ENCODE measurements around the gene CD82.
"Not testable (repeated sequence)": the region's sequence is repeated elsewhere in the genome, so short reads cannot be mapped to it uniquely, and the experiment has no call there.

The CD82 gene

DNA sequence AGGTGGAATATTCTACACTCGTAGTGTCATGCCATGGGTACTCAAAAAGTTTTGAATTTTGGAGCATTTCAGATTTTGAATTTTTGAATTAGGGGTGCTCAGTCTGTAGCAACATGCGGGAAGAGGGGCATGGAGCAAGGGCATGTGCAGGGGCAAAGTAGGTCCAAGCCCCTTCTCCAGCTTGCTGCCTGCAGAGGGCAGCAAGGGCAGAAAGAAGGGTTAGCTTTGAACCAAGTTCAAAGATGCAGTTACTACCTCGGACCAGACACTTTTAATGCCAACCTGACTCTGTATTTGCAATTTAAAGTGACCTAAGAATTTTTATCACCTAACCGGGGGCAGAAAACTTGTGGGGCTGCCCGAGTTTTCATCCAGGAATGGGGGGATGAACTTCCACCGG lies 68.2 kb downstream of the CD82 start:
- DNase-seq (ENCODE audit: low read depth): no peak

DNA sequence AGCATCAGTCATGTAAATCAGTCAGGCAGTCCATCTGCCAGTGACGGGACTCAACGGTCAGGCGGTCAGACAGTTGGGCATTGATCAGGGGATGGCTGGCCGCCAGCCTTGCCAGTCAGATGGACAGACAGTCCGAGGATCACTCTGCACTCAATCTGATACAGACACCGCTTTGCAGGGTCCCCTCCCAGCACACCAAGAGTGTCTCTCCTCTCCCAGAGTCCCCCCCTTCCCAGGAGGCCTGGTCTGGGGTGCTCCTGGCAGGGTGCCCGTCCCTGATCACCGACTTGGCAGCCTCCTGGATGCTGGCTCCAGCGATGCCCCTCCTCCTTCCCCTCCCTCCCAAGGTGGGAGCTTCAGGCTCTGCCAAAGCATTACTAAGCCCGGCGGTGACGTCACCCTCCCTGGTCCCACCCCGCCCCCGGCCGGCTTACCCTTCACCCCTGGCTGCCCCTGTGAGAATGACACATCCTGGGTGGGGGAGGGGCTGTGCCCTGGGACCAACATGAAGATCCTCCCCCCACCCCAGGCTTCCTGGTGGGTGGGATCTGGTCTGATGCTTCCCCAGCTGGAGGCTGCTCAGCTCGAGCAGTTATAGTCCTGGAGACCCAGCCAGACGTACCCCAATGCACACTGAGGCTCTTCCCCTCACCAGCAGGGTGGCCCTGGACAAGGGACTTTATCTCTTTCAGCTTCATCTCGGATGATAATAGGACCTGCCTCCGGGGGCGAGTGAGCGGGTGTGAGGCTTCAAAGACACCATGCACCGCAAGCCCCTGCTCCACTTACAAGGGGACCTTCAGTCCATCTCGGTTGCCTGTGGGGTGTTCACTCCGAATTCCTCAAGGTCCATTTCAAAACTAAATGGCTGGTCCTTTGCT lies 69.2 kb downstream of the CD82 start:
- no peak for DNase-seq (ENCODE audit: low read depth)

DNA sequence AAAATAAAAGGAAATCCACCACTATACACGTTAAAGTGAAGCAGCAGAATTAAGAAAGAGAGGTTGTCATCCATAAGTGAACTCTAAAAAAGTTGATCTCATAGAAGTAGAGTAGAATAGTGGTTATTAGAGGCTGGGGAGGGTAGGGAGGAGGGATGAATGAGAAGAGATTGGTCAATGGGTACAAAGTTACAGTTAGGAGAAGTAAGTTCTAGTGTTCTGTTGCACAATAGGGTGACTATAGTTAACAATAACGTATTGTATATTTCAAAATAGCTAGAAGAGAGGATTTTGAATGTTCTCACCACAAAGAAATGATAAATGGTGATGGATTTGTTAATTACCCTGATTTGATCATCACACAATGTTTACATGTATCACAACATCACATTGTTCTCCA lies 72.0 kb downstream of the CD82 start:
- DNase-seq (ENCODE audit: low read depth): no peak

DNA sequence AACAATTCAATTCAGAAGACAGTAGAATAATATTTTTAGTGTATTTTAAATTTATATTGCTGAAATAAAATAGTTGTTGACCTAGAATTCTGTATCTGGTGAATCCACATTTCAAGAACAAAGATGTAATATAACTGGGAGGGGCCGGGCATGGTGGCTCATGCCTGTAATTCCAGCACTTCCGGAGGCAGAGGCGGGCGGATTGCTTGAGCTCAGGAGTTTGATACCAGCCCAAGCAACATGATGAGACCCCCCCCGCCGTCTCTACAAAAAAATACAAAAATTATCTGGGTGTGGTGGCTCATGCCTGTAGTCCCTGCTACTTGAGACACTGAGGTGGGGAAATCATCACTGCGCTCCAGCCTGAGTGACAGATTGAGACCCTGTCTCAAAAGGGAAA lies 72.6 kb downstream of the CD82 start:
- DNase-seq (ENCODE audit: low read depth): no peak

DNA sequence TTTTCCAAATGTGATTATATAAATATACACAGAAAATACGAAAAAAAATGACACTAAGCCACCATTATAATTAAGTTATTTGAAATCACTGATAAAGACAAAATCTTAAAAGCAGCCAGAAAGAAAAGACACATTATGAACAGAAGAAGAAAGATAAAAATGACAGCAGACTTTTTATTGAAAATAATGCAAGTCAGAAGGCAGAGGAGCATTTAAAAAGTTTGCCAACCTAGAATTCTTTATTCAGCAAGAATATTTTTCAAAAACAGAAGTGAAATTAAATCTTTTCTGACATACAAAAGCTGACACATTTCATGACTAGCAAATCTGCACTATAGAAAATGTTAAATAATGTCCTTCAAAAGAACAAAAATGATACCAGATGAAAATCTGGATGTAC lies 77.8 kb downstream of the CD82 start:
- DNase-seq (ENCODE audit: low read depth): no peak

DNA sequence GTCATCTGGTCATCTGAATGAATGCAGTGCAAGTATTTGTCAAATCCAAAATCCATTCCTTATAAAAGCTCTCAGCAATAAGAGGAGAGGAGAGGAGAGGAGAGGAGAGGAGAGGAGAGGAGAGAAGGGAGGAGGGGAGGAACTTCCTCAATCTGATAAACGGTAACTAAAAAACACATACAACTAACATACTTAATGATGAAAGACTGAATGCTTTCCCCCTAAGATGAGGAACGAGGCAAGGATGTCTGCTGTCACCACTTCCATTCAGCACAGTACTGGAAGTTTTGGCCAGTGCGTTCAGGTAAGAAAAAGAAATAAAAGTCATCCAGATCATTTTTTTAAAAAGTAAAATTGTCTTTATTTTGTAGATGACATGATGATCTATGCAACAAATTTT lies 80.4 kb downstream of the CD82 start:
- no peak for DNase-seq (ENCODE audit: low read depth)

DNA sequence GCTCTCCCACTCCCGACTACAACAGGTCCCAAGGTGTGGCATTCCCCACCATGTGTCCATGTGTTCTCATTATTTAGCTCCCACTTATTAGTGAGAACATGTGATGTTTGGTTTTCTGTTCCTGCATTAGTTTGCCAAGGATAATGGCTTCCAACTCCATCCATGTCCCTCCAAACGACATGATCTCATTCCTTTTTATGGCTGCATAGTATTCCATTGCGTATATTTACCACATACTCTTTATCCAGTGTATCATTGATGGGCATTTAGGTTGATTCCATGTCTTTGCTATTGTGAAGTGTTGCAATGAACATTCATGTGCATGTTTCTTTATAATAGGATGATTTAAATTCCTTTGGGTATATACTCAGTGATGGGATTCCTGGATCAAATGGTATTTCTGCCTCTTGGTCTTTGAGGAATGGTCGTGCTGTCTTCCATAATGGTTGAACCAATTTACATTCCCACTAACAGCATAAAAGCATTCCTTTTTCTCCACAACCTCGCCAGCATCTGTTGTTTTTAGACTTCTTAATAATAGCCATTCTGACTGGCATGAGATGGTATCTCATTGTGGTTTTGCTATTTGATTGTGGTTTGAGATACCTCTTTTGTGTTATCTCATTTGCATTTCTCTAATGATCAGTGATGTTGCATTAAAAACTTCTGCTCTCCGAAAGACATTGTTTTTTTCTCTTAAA lies 81.9 kb downstream of the CD82 start:
- not testable (repeated sequence) for DNase-seq (ENCODE audit: low read depth)

DNA sequence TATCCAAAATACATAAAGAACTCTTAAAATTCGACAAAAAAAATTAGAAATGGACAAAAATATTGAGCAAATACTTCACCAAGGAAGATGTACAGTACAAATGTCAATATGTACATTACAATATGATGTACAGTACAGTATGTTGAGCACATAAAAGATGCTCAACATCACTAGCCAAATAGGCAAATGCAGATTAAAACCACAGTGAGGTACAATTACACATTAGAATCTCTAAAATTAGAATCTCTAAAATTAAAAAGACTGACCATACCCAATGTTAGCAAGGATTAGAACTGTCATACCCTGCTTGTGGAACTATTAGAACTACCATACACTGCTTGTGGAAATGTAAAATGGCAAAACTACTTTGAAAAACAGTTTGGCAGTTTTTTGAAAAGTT lies 82.6 kb downstream of the CD82 start:
- no peak for DNase-seq (ENCODE audit: low read depth)

DNA sequence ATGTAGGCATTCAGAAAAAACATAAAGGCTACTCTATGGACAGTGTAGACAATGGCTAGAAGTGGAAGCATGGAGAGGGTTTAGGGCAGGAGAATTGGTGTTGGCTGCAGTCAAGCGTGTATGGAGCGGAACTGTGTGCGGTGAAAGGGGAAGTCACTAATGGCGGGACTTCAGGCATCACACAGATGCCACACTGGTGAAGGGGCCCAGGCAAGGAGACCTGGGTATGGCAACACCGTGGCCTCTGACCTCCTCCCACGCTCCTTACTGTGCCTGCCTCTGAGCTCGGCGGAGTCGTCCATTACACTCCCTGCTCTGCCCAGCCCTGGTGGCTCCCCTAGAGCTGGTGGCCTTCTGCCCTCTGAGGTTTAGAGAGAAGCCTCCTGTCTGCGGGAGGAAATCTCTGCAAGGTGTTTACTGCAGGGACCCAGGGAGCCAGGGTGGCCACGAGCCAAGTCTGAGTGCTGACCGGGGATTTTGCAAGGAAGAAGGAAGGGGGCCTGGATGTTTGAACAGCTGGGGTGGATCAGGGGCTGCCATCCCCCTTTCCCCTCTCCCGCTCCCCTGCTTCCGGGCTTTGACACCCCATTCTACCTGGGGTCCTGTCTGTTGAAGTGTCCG lies 86.2 kb downstream of the CD82 start:
- DNase-seq (ENCODE audit: low read depth): no peak

DNA sequence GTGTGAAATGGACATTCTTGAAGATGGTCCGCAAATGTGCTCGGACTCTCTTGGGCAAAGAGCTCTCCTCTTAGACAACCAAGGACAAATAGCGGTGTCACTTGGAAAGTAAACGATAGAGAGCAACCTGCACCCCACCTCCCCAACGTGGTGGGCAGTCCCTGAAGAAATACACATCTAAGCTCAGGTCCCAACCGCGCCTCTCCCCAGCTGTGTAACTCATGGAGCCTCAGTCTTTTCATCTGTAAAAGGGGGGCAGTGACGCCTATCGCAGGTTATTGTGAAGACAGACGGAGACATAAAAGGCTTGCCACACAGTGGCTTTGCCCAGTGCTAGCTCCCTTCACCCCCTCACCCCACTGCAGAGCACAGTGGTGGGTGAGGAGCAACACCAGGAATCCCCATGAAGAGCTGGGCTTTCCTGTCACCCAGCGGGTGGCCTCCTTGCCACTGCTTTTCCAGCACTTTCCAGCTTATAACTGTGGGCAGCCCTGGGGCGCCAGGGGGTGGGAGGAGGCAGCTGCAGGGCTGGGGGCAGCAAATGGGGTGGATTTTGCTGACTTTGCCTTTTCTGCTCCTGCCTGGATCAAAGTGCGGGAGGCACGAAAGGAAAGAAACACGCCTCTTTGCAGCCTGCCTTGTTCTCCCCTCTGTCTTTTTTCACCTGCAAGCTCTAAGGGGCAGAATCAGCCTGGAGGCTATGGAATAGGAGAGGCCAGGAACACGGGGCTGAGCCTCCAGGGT lies 87.6 kb downstream of the CD82 start:
- DNase-seq (ENCODE audit: low read depth): no peak

DNA sequence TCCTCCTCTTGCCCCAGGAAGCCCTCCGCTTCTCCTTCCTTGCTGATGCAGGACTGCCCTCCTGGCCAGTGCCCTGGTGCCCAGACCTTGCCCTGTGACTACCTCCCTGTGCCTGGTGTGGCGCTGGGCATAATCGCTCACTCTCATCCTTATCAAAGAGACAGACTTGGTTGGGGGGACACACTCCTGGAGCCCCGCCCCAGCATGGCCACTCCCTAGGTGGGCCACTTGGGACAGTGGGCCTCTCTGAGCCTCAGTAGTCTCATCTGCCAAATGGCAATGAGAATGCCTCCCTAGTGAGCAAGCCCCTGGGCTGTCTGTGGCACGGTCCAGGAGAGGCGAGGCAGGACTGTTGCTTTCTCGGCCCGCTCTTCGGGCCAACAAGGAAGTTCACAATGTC lies 88.6 kb downstream of the CD82 start:
- no peak for DNase-seq (ENCODE audit: low read depth)

DNA sequence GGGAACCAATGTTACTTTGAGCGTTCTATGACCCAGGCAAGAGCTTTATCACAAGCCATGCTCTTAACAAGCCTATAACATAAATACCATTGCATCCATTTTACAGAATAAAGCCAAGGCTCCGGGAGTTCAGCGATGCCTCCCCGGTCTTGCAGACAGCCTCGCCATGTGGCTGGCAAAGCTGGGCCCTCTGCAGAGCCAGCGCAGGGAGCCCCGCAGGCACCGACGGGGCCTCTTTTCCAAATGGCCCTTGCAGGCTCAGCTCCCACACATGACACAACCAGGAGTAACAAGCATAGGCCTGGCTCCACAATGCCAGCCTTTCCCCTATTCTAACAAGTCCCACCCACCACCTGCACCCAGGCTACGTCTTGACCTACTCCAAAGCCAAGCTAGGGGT lies 89.1 kb downstream of the CD82 start:
- no peak for DNase-seq (ENCODE audit: low read depth)

DNA sequence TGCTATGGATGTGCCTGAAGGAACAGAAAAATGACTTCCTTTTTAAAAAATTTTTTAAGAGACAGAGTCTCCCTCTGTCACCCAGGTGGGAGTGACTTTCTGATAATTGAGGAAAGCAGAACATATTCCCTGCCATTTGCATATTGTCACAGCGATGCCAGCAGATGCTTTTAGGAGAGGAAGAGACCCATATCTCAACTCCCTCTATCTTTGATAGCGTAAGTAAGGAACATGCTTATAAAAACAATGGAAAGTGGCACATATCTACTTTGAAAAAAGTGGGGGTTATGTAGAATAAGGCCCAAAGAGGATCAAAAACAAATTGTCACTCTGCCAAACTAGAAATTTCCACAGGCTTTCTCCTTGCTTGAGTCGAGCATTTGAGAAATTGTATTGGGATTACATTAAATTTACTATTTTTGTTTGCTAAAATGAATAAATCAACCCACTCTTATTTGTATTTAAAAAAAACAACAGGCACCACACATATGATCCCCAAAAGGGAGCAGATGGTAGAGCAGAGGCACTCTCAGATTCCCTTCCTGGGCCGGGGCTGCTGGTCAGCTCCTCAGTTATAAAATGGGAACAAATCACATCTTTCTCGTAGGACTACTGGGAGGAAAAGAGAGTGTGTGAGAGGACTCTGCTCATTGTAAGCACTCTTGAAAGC lies 92.5 kb downstream of the CD82 start:
- no peak for DNase-seq (ENCODE audit: low read depth)

DNA sequence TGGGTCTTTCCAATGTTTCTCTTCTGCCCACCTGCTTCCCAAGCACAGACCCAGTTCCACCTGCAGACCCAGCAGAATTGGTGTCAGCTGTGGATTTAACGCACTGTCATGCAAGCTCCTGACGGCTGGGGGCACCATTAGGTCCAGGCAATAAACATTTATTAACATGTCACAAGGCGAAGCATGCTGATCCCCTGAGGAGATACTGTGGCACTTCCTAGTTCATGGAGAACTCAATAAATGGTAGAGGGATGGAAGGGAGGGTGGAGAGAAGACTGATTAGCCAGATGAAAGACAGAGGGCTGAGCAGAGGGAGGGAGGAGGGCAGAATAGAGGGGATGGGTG lies 93.0 kb downstream of the CD82 start:
- no peak for DNase-seq (ENCODE audit: low read depth)

DNA sequence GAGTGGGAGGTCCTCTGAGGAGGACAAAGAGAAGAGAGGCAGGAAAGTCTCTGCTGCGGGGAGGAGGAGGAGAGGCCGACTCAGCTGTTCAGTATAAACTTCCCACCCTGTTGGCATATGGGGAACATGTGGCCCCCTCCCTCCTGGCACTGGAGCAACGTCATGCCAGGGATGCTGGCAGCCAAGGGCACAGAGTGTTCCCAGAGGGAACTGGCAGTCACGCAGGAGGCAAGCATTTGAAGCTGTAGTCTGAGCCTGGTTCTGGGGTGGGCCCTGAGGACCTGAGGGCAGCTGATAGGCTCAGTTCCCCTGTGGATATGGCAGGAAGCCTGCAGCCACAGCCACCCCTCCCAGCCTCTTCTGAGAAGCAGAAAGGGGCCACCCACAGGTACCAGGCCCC lies 94.2 kb downstream of the CD82 start:
- no peak for DNase-seq (ENCODE audit: low read depth)

DNA sequence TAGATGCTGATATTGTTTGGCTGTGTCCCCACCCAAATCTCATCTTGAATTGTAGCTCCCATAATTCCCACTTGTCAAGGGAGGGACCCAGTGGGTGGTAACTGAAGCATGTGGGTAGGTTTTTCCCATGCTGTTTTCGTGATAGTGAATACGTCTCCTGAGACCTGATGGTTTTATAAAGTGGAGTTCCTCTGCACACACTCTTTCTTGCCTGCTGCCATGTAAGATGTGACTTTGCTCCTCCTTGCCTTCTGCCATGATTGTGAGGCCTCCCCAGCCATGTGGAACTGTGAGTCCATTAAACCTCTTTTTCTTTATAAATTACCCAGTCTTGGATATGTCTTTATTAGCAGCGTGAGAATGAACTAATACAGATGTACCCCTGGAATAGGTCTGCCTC lies 95.1 kb downstream of the CD82 start:
- not testable (repeated sequence) for DNase-seq (ENCODE audit: low read depth)

DNA sequence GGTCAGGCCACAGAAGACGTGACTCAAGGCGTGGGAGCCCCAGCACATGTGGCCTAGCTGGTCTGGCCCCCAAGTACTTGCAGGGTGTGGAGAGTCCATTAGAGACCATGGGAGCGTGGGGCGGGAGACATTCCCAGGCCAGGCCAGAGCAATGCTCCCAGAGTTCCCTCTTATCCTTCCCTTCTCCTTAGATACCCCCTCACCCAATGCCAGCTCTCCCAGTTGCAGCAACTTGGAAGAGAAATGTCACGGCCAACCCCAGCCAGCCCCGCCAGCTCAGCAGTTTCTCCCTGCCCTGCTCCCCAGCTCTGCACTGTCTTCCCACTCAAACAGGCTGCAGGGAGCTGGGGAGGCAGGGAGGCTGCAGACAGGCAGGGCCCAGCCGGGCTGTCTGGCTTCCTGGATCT lies 95.9 kb downstream of the CD82 start:
- no peak for DNase-seq (ENCODE audit: low read depth)
